Ovary (tissue), 9 donors: Measurements from ENCODE around the gene WDR20. TPM values are rescaled to one million over a fixed set of nuclear protein-coding genes. Genes with fewer than 3 reads are reported as not detected.
"Not testable (repeated sequence)": the region's sequence is repeated elsewhere in the genome, so short reads cannot be mapped to it uniquely, and the experiment has no call there.

Source experiments
- DNase-seq, 5 donors: peaks; one replicate each; pipeline ENCODE4 v3.0.0-alpha.2; 2019 to 2020
- H3K27ac ChIP-seq, 2 donors: fragments of 200-600 bp; one replicate each; pipeline versions ENCODE4 v1.5.1 to v1.8.0; 2019 to 2022
- H3K27me3 ChIP-seq: fragments of 200-600 bp; one replicate; pipeline ENCODE4 v1.8.0; 2022
- H3K36me3 ChIP-seq: fragments of 200-600 bp; sonication (generic); one replicate; pipeline ENCODE4 v1.5.1; 2019
- H3K4me1 ChIP-seq: one replicate; pipeline ENCODE4 v1.8.1; 2013; ENCODE audit warnings: mild to moderate bottlenecking, moderate library complexity; ENCODE audit not compliant: insufficient read depth
- H3K4me3 ChIP-seq: fragments of 200-600 bp; sonication (generic); one replicate; pipeline ENCODE4 v1.5.1; 2017
- H3K9me3 ChIP-seq, 2 donors: fragments of 200-600 bp in 1 of 2; sonication (generic) in 1 of 2; one replicate each; pipeline versions ENCODE4 v1.5.1 to v1.8.1; 2013 to 2019; ENCODE audit warnings: mild to moderate bottlenecking in 1 of 2, moderate library complexity in 1 of 2
- EP300 ChIP-seq: sonication (generic); formaldehyde crosslinking; IDR thresholded peaks from one replicate; pipeline ENCODE4 v1.6.1; 2017; ENCODE audit warnings: antibody characterized with exemption
- POLR2A ChIP-seq: fragments of 450-650 bp; IDR thresholded peaks from one replicate; pipeline ENCODE4 v1.6.1; 2017; ENCODE audit warnings: antibody characterized with exemption, mild to moderate bottlenecking, moderate library complexity
- WGBS, 3 donors: extraction: QIAGEN DNeasy Blood & Tissue Kit in 1 of 3; methylation state at CpG; one replicate each; pipeline versions ENCODE4 v1.1.5 to v1.1.7; 2013 to 2017; 5-methylcytosine and 5-hydroxymethylcytosine counted together
- intact Hi-C, 4 donors: fragments of 100-400 bp; cut with DNase I; formaldehyde crosslinking; loops; one replicate each; pipeline versions ENCODE4 v1.11.0 to v1.15.1; 2022 to 2023
- polyA plus RNA-seq, 2 donors: library from polyadenylated mRNA; stranded (reverse); fragments of 200-250 nt in 1 of 2; fragments of 350-450 nt in 1 of 2; fragmentation: Illumina TruSeq in 1 of 2; extraction: RNeasy Lipid Tissue Mini Kit (QIAGEN cat#74804) in 1 of 2; gene quantifications; one replicate each; pipeline ENCODE4 v1.2.3, GENCODE V29; 2013 to 2014
- total RNA-seq, 7 donors: library from RNA; depleted of rRNA in 2 of 7; stranded (reverse); fragments of >200 nt in 2 of 7; fragmentation: NEBNext Ultra II Directional in 3 of 7; extraction: Animal tissue kit (Norgen Biotek cat#: 25700) in 3 of 7; gene quantifications; one replicate each; pipeline versions ENCODE4 v1.1.0 to v1.2.4, GENCODE V29; 2016 to 2023
- TF ChIP-seq, protein P1 (sequence below), 3 donors: fragments of 450-650 bp in 2 of 3; fragments of 200-600 bp in 1 of 3; IDR thresholded peaks; one replicate each; pipeline versions ENCODE4 v1.5.1 to v1.8.0; 2016 to 2022; ENCODE audit warnings: antibody characterized with exemption in 3 of 3, mild to moderate bottlenecking in 1 of 3
- donor health status: DM: no; HTN: no; CAD: no; lungs with moderate emphysema.
- donor health status: DM: no; HTN: no; CAD: no.
- donor health status: Bipolar disorder and iron deficiency.
- donor health status: DM: yes; HTN: yes; CAD: no.
- donor health status: DM: no; HTN: no; CAD: no.
- donor health status: DM: yes; HTN: yes; CAD: no.

WDR20 gene
- total and polyA plus RNA-seq, 9 donors = 13.4 to 42.2 (median 26.8) TPM

DNA sequence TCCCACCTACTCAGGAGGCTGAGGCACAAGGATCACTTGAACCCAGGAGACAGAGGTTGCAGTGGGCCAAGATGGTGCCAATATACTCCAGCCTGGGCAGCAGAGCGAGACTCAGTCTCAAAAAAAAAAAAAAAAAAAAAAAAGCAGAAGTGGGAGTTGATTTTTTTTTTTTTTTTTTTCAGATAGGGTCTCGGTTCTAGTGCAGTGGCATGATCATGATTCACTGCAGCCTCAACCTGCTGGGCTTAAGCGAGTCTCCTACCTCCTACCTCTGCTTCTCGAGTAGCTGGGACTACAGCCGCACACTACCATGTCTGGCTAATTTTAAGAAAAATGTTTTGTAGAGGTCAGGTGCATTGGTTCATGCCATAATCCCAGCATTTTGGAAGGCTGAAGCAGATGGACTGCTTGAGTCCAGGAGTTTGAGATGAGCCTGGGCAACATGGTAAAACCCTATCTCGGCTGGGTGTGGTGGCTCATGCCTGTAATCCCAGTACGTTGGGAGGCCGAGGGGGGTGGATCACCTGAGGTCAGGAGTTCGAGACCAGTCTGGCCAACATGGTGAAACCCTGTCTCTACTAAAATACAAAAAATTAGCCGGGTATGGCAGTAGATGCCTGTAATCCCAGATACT lies 36.5 kb upstream of the WDR20 start:
- Histone ChIP-seq H3K27me3 (no peaks in the 10 kb centered on the region), H3K4me3 (no peak overlapping the region), H3K9me3 (no peaks in the 10 kb centered on the region), H3K27ac (no peak overlapping the region), H3K4me1 (no peaks in the 10 kb centered on the region), H3K36me3 (no peaks in the 10 kb centered on the region)
- TF ChIP-seq, protein P1, sequence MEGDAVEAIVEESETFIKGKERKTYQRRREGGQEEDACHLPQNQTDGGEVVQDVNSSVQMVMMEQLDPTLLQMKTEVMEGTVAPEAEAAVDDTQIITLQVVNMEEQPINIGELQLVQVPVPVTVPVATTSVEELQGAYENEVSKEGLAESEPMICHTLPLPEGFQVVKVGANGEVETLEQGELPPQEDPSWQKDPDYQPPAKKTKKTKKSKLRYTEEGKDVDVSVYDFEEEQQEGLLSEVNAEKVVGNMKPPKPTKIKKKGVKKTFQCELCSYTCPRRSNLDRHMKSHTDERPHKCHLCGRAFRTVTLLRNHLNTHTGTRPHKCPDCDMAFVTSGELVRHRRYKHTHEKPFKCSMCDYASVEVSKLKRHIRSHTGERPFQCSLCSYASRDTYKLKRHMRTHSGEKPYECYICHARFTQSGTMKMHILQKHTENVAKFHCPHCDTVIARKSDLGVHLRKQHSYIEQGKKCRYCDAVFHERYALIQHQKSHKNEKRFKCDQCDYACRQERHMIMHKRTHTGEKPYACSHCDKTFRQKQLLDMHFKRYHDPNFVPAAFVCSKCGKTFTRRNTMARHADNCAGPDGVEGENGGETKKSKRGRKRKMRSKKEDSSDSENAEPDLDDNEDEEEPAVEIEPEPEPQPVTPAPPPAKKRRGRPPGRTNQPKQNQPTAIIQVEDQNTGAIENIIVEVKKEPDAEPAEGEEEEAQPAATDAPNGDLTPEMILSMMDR (IDR thresholded peaks at IDR 0.05) = no peak
- TF ChIP-seq EP300 (no peak), POLR2A (no peak)
- DNase-seq = no peak
- 89 to 93% (median 91%) methylated on average over 10 of the region's 10 CpGs for WGBS, 3 donors
- intact Hi-C loops = no loop called here

DNA sequence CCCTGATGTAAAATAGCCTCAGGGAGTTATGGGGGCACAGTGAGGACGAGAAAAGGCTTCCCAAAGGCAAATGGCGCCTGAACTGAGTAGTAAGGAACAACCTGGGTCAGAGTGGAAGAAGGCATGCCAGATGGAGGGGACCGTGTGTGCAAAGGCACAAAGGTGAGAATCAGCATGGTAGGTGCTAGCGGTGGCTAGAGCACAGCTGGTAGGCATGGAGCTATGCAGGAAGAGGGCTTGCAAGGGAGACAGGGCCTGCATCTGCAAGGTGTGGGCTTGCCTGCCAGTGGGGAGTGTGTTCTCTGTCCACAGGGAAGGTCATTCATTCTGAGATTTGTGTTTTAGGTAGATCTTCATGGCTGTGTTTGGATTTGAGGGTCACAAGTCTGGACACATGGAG lies 34.3 kb upstream of the WDR20 start:
- DNase-seq = no peak

DNA sequence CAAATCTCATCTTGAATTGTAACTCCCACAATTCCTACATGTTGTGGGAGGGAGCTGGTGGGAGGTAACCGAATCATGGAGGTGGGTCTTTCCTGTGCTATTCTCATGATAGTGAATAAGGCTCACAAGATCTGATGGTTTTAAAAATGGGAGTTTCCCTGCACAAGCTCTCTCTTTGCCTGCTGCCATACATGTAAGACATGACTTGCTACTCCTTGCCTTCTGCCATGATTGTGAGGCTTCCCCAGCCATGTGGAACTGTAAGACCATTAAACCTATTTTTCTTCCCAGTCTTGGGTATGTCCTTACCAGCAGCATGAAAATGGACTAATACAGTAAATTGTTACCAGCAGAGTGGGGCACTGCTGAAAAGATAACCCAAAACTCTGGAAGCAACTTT lies 30.4 kb upstream of the WDR20 start:
- H3K27me3 ChIP-seq, H3K4me3 ChIP-seq, DNase-seq, H3K4me1 ChIP-seq, H3K36me3 ChIP-seq, intact Hi-C loops, H3K27ac ChIP-seq, H3K9me3 ChIP-seq: not testable (repeated sequence)
- 94 to 96% (median 94%) methylated on average over 1 of the region's 1 CpG for WGBS, 3 donors

More for the DNA sequence above, 34.3 kb upstream of the WDR20 start:
- intact Hi-C loops = no loop called here
- Histone ChIP-seq H3K4me1 (no peaks in the 10 kb centered on the region), H3K4me3 (no peak overlapping the region), H3K27ac (no peak overlapping the region), H3K27me3 (no peaks in the 10 kb centered on the region), H3K36me3 (no peaks in the 10 kb centered on the region), H3K9me3 (no peaks in the 10 kb centered on the region)
- TF ChIP-seq, protein P1 (IDR thresholded peaks at IDR 0.05) = no peak
- TF ChIP-seq EP300 (no peak), POLR2A (no peak)
- WGBS, 3 donors = 85 to 90% (median 88%) methylated on average over 4 of the region's 4 CpGs

DNA sequence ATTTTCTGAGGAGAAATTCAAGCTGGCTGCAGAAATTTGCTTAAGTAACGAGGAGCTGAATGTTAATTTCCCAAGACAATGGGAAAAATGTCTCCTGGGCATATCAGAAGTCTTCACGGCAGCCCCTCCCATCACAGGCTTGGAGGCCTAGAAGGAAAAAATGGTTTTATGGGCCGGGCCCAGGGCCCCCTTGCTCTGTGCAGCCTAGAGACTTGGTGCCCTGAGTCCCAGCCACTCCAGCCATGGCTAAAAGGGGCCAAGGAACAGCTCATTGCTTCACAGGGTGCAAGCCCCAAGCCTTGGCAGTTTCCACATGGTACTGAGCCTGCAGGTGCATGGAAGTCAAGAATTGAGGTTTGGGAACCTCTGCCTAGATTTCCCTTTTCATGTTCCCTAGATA lies 28.6 kb upstream of the WDR20 start:
- Histone ChIP-seq H3K27ac (no peak overlapping the region), H3K9me3 (no peaks in the 10 kb centered on the region), H3K4me3 (no peak overlapping the region), H3K36me3 (no peaks in the 10 kb centered on the region), H3K27me3 (no peaks in the 10 kb centered on the region), H3K4me1 (no peaks in the 10 kb centered on the region)
- TF ChIP-seq POLR2A (no peak), EP300 (no peak)
- TF ChIP-seq, protein P1 (IDR thresholded peaks at IDR 0.05) = no peak
- WGBS, 3 donors = 90 to 100% (median 94%) methylated on average over 3 of the region's 3 CpGs
- intact Hi-C loops = no loop called here
- DNase-seq = no peak

DNA sequence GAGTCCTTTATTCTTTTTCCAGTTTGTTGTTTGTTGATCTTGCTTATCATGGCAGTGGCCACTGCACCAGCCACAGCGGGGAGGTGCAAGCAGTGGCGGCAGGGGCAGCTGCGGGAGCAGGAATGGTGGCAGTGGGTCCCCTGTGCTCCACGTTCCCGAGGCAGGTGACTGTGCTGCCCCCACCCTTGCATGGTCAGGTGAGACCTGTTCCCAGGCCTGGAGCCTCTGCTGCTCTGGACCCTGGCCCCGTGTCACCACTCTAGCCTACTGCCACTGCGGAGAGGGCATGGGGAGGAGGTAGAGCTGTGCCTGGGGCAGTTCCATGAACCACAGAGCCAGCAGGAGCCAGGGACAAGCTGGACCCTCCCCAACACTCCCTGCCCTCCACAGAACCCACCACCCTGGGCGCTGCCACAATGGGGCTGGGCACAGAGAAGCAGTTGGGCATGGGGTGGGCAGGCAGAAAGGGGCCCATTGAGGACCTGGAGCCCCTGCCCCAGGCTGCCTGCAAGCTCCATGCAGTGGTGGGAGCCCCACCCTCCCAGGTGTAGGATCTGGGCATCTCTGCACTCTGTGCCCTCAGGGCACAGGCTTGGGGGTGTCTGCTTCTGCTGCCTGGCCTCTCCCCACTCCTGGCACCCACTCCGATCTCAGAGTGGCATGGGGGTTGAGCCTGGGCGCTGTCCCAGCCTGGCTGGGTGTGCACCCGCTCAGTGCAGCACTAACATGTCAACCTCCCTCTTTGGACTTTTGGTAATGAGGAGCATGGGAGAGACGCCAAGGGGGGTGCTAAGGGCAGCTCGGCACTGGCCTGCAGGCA lies 23.1 kb upstream of the WDR20 start:
- H3K27me3 ChIP-seq = no peaks in the 10 kb centered on the region
- H3K36me3 ChIP-seq = no peaks in the 10 kb centered on the region
- TF ChIP-seq POLR2A (no peak), EP300 (no peak)
- TF ChIP-seq, protein P1 (IDR thresholded peaks at IDR 0.05) = no peak
- intact Hi-C loops = no loop called here
- no peak overlapping the region for H3K27ac ChIP-seq
- H3K4me3 ChIP-seq = no peak overlapping the region
- DNase-seq = no peak
- H3K4me1 ChIP-seq = no peaks in the 10 kb centered on the region
- whole genome bisulfite sequencing, 3 donors = 95 to 97% (median 97%) methylated on average over 13 of the region's 13 CpGs
- peaks cover 0 to 4% of the 10 kb centered on the region in 2 donors for H3K9me3 ChIP-seq
